Kidney (tissue), 14 donors: ENCODE results near the gene SMAD6. TPM values are rescaled to one million over a fixed set of nuclear protein-coding genes. Genes with fewer than 3 reads are reported as not detected.

Experiments
- DNase-seq, 5 donors: peaks; one replicate each; pipeline ENCODE4 v3.0.0-alpha.2; 2013 to 2020
- FAIRE-seq: peaks from 2 replicates; lab custom pipeline; 2012; peaks lifted over from hg19 to GRCh38; lab: Jason Lieb, UNC
- H3K27ac ChIP-seq, 2 donors: one replicate each; pipeline ENCODE4 v1.7.0; 2013; ENCODE audit warnings: low read depth in 2 of 2, low read length in 2 of 2, inconsistent platforms in 1 of 2
- H3K27me3 ChIP-seq: one replicate; pipeline ENCODE4 v1.7.1; 2013; ENCODE audit warnings: low read length, inconsistent platforms; ENCODE audit not compliant: control insufficient read depth, insufficient read depth
- H3K36me3 ChIP-seq, 3 donors: one replicate each; pipeline versions ENCODE4 v1.7.0 to v1.7.1; 2013; ENCODE audit warnings: low read length in 3 of 3, control low read depth in 1 of 3, inconsistent platforms in 1 of 3; ENCODE audit not compliant: insufficient read depth in 3 of 3, control insufficient read depth in 2 of 3
- H3K4me1 ChIP-seq, 3 donors: one replicate each; pipeline versions ENCODE4 v1.7.0 to v1.7.1; 2013; ENCODE audit warnings: low read length in 3 of 3, inconsistent platforms in 1 of 3, low read depth in 1 of 3; ENCODE audit not compliant: control insufficient read depth in 2 of 3, insufficient read depth in 2 of 3
- H3K4me3 ChIP-seq, 3 donors: one replicate each; pipeline versions ENCODE4 v1.7.0 to v1.8.1; 2013; ENCODE audit warnings: low read length in 3 of 3, control low read depth in 1 of 3, inconsistent platforms in 1 of 3
- H3K9ac ChIP-seq, 3 donors: one replicate each; pipeline versions ENCODE4 v1.7.0 to v1.7.1; 2013; ENCODE audit warnings: low read length in 3 of 3, control low read depth in 1 of 3, inconsistent platforms in 1 of 3
- H3K9me3 ChIP-seq, 3 donors: one replicate each; pipeline versions ENCODE4 v1.7.0 to v1.7.1; 2013; ENCODE audit warnings: low read length in 3 of 3, control low read depth in 1 of 3, inconsistent platforms in 1 of 3; ENCODE audit not compliant: control insufficient read depth in 2 of 3, insufficient read depth in 1 of 3
- intact Hi-C: fragments of 100-400 bp; cut with DNase I; formaldehyde crosslinking; loops from one replicate; pipeline ENCODE4 v1.11.1; 2022
- polyA plus RNA-seq: library from polyadenylated mRNA; stranded (reverse); fragments of 350-450 nt; fragmentation: Illumina TruSeq; extraction: RNeasy Lipid Tissue Mini Kit (QIAGEN cat#74804); gene quantifications from one replicate; pipeline ENCODE4 v1.2.3, GENCODE V29; 2014; ENCODE audit warnings: low read depth, low replicate concordance; ENCODE audit not compliant: insufficient read depth
- total RNA-seq: library from RNA; stranded (reverse); fragmentation: NEBNext Ultra II Directional; extraction: Animal tissue kit (Norgen Biotek cat#: 25700); gene quantifications from one replicate; pipeline ENCODE4 v1.2.1, GENCODE V29; 2021
- TF ChIP-seq, protein P1 (sequence below): IDR thresholded peaks from 3 replicates; pipeline ENCODE4 v1.5.1; 2012; ENCODE audit warnings: mild to moderate bottlenecking, moderate library complexity, borderline replicate concordance; ENCODE audit not compliant: insufficient read depth; ENCODE audit errors: extremely low read depth
- donor health status: control.
- donor health status: control.
- donor health status: control.
- donor health status: control.
- donor health status: control.
- donor health status: DM: yes; HTN: yes; CAD: no.
- donor health status: Normal renal cell carcinoma (clear cell type).

SMAD6 gene
- total and polyA plus RNA-seq, 2 donors from 2014 or later: 15.4 to 23.0 TPM

GRCh38 chr15:66706840-66707239 is 4.8 kb downstream of the SMAD6 start:
- peak in 1 of 5 donors; percentile 71 for DNase-seq
- Histone ChIP-seq H3K4me1 (peaks cover 3 to 41% (median 36%) of the 10 kb centered on the region in 3 donors), H3K27me3 (no peaks in the 10 kb centered on the region), H3K9me3 (no peaks in the 10 kb centered on the region), H3K9ac (peak overlapping the region in 2 of 3 donors; percentile 66 to 74), H3K27ac (peak overlapping the region; percentile 66 to 82), H3K36me3 (no peaks in the 10 kb centered on the region), H3K4me3 (peak overlapping the region; percentile 52 to 91 (median 89))
- no peak for FAIRE-seq
- TF ChIP-seq, protein P1, sequence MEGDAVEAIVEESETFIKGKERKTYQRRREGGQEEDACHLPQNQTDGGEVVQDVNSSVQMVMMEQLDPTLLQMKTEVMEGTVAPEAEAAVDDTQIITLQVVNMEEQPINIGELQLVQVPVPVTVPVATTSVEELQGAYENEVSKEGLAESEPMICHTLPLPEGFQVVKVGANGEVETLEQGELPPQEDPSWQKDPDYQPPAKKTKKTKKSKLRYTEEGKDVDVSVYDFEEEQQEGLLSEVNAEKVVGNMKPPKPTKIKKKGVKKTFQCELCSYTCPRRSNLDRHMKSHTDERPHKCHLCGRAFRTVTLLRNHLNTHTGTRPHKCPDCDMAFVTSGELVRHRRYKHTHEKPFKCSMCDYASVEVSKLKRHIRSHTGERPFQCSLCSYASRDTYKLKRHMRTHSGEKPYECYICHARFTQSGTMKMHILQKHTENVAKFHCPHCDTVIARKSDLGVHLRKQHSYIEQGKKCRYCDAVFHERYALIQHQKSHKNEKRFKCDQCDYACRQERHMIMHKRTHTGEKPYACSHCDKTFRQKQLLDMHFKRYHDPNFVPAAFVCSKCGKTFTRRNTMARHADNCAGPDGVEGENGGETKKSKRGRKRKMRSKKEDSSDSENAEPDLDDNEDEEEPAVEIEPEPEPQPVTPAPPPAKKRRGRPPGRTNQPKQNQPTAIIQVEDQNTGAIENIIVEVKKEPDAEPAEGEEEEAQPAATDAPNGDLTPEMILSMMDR: no peak
- intact Hi-C loops: no loop called here

DNA sequence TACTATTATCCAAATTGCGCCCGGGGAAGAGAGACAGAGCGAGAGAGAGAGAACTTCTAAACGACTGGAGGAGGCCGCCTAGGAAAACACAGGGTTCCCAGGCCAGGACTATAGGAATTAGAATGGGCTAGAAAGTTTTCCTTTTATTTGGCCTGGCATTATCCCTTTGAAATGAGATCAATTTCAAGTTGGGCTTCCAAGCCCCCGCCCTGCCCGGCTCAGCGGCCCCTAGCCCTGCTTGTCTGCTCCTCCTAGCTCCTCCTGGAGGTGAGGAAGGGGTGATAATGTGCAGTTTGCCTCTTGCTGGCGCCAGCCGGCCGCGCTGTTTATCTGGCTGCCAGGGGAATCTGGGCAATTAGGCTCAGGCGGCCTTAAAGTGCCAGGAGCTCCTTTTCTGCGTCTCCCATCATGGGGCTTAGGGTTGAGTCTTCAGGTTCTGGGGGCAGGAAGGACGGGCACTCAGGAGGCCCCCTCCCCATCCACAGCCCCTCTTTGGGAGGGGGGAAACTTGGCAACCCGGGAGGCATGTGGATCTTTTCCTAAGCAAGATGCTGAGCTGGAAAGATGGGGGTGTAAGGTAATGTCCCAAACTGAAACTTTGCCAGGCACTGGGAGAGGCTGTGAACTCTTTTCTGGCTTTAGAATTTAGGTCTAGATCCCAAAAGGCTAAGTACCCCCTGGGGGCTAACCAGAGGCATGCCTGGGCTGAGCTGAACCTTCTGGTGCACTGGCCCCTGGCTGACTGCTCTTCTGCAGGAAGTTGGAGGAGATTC is 5.5 kb downstream of the SMAD6 start:
- DNase-seq (peak in 4 of 5 donors; percentile 87 to 93 (median 88)), FAIRE-seq (no peak)
- Histone ChIP-seq H3K4me1 (peaks cover 3 to 41% (median 36%) of the 10 kb centered on the region in 3 donors), H3K4me3 (peak overlapping the region in 2 of 3 donors; percentile 3 to 89), H3K9ac (peak overlapping the region in 1 of 3 donors; percentile 74), H3K27me3 (no peaks in the 10 kb centered on the region), H3K9me3 (no peaks in the 10 kb centered on the region), H3K27ac (peak overlapping the region; percentile 66 to 82), H3K36me3 (no peaks in the 10 kb centered on the region)
- TF ChIP-seq, protein P1: peak; percentile 15
- intact Hi-C loops: no loop called here

- H3K36me3 ChIP-seq: no peaks in the 10 kb centered on the region
- no peak for DNase-seq
- no peaks in the 10 kb centered on the region for H3K27me3 ChIP-seq
- TF ChIP-seq, protein P1: no peak
- H3K9ac ChIP-seq: no peak overlapping the region
- H3K4me3 ChIP-seq: no peak overlapping the region
- H3K4me1 ChIP-seq: peaks cover 3 to 41% (median 36%) of the 10 kb centered on the region in 3 donors
- intact Hi-C loops: no loop called here
- no peak for FAIRE-seq
- no peak overlapping the region for H3K27ac ChIP-seq
- H3K9me3 ChIP-seq: no peaks in the 10 kb centered on the region
These were observed 6.4 kb downstream of the SMAD6 start for GRCh38 chr15:66708389-66708788.
